Right atrium auricular region (tissue), 2 donors: Measurements from ENCODE around the gene CCDC144A. TPM values are rescaled to one million over a fixed set of nuclear protein-coding genes. Genes with fewer than 3 reads are reported as not detected.
A peak's percentile ranks its signal among the peaks of the same experiment; 100 is the strongest.
"Not testable (repeated sequence)": the region's sequence is repeated elsewhere in the genome, so short reads cannot be mapped to it uniquely, and the experiment has no call there.

Experiments
- DNase-seq: peaks from one replicate; pipeline ENCODE4 v3.0.0-alpha.2; 2019; ENCODE audit warnings: low spot score
- H3K27ac ChIP-seq, 2 donors: fragments of 200-600 bp; sonication (generic); 1 replicate in 1 of 2; 2 replicates in 1 of 2; pipeline ENCODE4 v1.5.1; 2016 to 2019
- H3K27me3 ChIP-seq, 2 donors: fragments of 200-600 bp; sonication (generic); one replicate each; pipeline versions ENCODE4 v1.5.1 to v1.6.0; 2017 to 2019
- H3K36me3 ChIP-seq: fragments of 200-600 bp; sonication (generic); one replicate; pipeline ENCODE4 v1.5.1; 2016
- H3K4me1 ChIP-seq, 2 donors: fragments of 200-600 bp; sonication (generic); one replicate each; pipeline versions ENCODE4 v1.5.1 to v1.6.0; 2017 to 2019
- H3K4me3 ChIP-seq, 2 donors: fragments of 200-600 bp; sonication (generic); 1 replicate in 1 of 2; 2 replicates in 1 of 2; pipeline ENCODE4 v1.5.1; 2017 to 2019; ENCODE audit warnings: mild to moderate bottlenecking in 1 of 2, moderate library complexity in 1 of 2
- H3K9me3 ChIP-seq, 2 donors: fragments of 200-600 bp; sonication (generic); one replicate each; pipeline ENCODE4 v1.5.1; 2019
- total RNA-seq, 2 donors: library from RNA; depleted of rRNA; stranded (reverse); fragments of >200 nt; gene quantifications; one replicate each; pipeline ENCODE4 v1.1.0, GENCODE V29; 2016
- TF ChIP-seq, protein P1 (sequence below), 2 donors: fragments of 200-600 bp; sonication (generic); IDR thresholded peaks; one replicate each; pipeline ENCODE4 v1.5.1; 2019; ENCODE audit warnings: antibody characterized with exemption in 2 of 2

The CCDC144A gene, protein sequence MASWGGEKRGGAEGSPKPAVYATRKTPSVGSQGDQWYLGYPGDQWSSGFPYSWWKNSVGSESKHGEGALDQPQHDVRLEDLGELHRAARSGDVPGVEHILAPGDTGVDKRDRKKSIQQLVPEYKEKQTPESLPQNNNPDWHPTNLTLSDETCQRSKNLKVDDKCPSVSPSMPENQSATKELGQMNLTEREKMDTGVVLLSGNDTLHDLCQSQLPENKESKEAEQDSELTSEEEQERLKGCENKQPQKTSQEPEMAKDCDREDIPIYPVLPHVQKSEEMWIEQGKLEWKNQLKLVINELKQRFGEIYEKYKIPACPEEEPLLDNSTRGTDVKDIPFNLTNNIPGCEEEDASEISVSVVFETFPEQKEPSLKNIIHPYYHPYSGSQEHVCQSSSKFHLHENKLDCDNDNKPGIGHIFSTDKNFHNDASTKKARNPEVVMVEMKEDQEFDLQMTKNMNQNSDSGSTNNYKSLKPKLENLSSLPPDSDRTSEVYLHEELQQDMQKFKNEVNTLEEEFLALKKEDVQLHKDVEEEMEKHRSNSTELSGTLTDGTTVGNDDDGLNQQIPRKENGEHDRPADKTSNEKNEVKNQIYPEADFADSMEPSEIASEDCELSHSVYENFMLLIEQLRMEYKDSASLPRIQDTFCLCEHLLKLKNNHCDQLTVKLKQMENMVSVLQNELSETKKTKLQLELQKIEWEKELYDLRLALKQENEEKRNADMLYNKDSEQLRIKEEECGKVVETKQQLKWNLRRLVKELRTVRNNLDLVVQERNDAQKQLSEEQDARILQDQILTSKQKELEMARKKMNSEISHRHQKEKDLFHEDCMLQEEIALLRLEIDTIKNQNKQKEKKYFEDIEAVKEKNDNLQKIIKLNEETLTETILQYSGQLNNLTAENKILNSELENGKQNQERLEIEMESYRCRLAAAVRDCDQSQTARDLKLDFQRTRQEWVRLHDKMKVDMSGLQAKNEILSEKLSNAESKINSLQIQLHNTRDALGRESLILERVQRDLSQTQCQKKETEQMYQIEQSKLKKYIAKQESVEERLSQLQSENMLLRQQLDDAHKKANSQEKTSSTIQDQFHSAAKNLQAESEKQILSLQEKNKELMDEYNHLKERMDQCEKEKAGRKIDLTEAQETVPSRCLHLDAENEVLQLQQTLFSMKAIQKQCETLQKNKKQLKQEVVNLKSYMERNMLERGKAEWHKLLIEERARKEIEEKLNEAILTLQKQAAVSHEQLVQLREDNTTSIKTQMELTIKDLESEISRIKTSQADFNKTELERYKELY (N-terminal part only)
- total RNA-seq = 1 to 10 TPM in 1 of 2 donors, under 1 TPM in 1; 0.82 to 1.9 TPM

DNA sequence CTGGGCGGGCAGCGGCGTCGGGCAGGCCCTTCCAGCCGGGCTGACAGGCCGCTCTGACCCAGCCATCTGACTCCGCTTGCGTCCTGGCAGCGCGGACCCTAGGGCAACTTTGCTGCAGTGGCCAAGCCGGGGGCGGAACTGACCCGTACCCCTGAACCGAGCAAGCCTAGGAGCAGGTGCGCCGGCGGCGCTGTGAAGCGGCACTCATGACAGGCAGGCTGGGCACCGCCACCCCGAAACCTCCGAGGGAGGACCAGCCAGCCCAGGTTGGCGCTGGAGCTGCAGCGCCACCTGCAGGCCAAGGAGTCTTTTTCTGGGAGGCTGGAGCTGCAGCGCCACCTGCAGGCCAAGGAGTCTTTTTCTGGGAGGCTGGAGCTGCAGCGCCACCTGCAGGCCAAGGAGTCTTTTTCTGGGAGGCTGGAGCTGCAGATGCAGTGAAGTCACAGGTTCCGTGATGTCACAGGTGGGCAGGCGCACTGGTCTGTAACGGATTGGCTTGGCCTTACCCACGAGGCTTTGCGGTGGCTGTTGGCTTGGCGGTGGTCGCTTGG lies at the start of gene CCDC144A:
Gene CCDC144A, plus strand, starts transcription at position 511 of the 551 bp plus-strand sequence. CDS start 160 bp downstream, outside the sequence.
- H3K27me3 ChIP-seq, H3K4me1 ChIP-seq, H3K27ac ChIP-seq, H3K9me3 ChIP-seq, H3K36me3 ChIP-seq, DNase-seq: not testable (repeated sequence)
- peak within 1 kb of the TSS in 1 of 2 donors; percentile 31 for H3K4me3 ChIP-seq
- TF ChIP-seq, protein P1, sequence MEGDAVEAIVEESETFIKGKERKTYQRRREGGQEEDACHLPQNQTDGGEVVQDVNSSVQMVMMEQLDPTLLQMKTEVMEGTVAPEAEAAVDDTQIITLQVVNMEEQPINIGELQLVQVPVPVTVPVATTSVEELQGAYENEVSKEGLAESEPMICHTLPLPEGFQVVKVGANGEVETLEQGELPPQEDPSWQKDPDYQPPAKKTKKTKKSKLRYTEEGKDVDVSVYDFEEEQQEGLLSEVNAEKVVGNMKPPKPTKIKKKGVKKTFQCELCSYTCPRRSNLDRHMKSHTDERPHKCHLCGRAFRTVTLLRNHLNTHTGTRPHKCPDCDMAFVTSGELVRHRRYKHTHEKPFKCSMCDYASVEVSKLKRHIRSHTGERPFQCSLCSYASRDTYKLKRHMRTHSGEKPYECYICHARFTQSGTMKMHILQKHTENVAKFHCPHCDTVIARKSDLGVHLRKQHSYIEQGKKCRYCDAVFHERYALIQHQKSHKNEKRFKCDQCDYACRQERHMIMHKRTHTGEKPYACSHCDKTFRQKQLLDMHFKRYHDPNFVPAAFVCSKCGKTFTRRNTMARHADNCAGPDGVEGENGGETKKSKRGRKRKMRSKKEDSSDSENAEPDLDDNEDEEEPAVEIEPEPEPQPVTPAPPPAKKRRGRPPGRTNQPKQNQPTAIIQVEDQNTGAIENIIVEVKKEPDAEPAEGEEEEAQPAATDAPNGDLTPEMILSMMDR (IDR thresholded peaks at IDR 0.05) = peak in 1 of 2 donors; percentile 71

DNA sequence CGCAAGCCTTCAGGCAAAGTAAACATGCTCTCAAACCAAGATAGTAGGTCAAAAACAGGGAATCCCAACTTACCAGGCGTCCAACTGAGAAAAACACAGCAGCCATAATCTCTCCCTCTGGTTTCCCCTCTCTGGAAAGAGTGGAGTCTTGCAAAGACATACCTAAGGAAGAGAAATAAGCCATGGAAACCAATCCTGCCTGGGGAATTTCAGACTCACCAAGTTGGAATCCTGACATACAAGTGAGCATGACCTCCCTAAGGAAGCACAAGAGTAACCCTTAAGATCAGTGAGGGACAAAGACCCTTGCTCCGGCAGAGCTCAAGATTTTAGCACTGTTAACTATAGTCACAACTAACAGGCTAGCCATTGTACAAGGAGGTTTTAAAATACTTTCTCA lies 40.5 kb upstream of the CCDC144A start:
- H3K9me3 ChIP-seq = no peaks in the 10 kb centered on the region
- H3K36me3 ChIP-seq = no peaks in the 10 kb centered on the region
- H3K4me3 ChIP-seq = no peak overlapping the region
- no peak overlapping the region for H3K27ac ChIP-seq
- TF ChIP-seq, protein P1 (IDR thresholded peaks at IDR 0.05) = no peak
- DNase-seq = no peak
- no peaks in the 10 kb centered on the region for H3K27me3 ChIP-seq
- peaks cover 0 to 20% of the 10 kb centered on the region in 2 donors for H3K4me1 ChIP-seq

DNA sequence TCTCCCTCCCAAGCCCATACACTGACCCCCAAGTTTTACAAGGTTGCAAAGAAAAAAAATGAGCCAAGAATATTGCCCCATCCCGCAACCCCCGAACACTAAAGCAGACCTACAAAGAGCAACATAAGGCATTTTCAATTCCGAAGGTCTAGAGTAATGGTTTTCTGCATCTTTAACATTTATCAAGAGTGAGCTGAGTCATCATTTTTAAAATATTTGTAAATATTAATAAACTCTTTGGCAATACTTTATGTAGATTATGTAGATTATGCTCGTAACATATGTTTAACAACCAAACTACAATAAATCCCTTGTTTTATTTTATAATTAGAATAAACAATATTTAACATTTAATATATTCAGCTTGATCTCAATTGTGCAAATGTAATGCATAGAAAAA lies 37.8 kb upstream of the CCDC144A start:
- DNase-seq = no peak
- TF ChIP-seq, protein P1 (IDR thresholded peaks at IDR 0.05) = no peak
- Histone ChIP-seq H3K4me3 (peak overlapping the region in 1 of 2 donors; percentile 66), H3K9me3 (no peaks in the 10 kb centered on the region), H3K36me3 (no peaks in the 10 kb centered on the region), H3K27me3 (no peaks in the 10 kb centered on the region), H3K4me1 (peaks cover 0 to 20% of the 10 kb centered on the region in 2 donors), H3K27ac (peak overlapping the region; percentile 92 to 97)

DNA sequence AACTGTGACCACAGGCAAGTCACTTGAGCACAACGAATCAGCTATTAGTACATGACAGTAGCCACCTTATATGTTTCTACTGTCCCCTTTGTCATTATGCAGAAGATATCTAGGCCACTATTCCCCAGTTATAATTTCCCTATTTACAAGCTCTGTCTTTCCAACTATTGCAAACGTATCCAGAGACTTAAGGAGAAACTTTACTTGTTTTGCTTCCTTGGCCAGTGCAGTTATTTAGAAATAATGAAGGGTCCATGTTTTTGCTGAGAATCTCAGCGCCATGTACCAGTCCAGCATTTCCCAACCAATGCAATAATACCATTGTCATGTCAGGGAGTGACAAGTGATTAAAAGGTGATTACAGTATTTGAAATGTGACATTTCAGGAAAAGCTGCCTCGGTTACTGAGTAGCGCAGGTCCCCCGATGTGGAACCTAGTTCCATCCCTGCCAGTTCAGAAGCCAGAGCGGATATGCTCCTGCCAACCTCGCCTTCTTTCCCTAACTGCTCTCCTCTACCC lies 37.1 kb upstream of the CCDC144A start:
- Histone ChIP-seq H3K36me3 (no peaks in the 10 kb centered on the region), H3K9me3 (no peaks in the 10 kb centered on the region), H3K4me3 (peak overlapping the region; percentile 55 to 66), H3K4me1 (peaks cover 0 to 20% of the 10 kb centered on the region in 2 donors), H3K27ac (peak overlapping the region; percentile 92 to 97), H3K27me3 (no peaks in the 10 kb centered on the region)
- DNase-seq = no peak
- TF ChIP-seq, protein P1 (IDR thresholded peaks at IDR 0.05) = no peak
